Measurements from ENCODE around the gene ELL.

DNA sequence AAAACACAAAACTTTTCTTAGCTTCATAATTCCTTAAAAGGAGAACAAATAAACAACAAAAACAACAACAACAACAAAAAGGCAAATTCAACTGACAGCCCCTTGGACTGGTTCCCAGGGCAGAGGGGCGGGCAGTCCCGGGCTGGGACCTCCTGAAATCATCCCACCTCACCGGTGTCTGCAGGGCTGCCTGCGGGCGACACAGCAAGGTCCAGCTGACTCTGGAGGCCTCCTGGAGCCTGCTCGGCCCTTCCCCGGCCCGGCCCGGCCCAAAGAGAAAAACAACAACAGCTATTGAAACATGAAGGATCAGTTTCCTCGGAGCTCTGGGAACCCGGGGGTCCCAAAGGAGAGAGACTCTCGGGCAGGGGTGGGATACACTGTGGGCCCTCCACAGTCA, 78.9 kb downstream of the ELL start:
- TF ChIP-seq EZH2 (IDR thresholded peaks at IDR 0.05; ENCODE audit: insufficient read depth, poor library complexity, severe bottlenecking) (no peak), EZH2phosphoT487 (IDR thresholded peaks at IDR 0.05; ENCODE audit: insufficient read depth, low read depth) (no peak)

Measured in GM23248 (cell line).